Mucosa of rectum (tissue), 2 donors: ENCODE measurements around the gene CHD9.
A peak's percentile ranks its signal among the peaks of the same experiment; 100 is the strongest.

Experiments used
- H3K27ac ChIP-seq, 2 donors: one replicate each; pipeline ENCODE4 v1.7.0; 2013; ENCODE audit warnings: inconsistent platforms in 2 of 2, low read depth in 2 of 2, low read length in 2 of 2
- H3K27me3 ChIP-seq, 2 donors: one replicate each; pipeline ENCODE4 v1.7.0; 2013; ENCODE audit warnings: low read length in 2 of 2; ENCODE audit not compliant: control insufficient read depth in 2 of 2, insufficient read depth in 2 of 2
- H3K36me3 ChIP-seq, 2 donors: one replicate each; pipeline ENCODE4 v1.7.0; 2013; ENCODE audit warnings: low read length in 2 of 2; ENCODE audit not compliant: control insufficient read depth in 2 of 2, insufficient read depth in 2 of 2
- H3K4me1 ChIP-seq, 2 donors: one replicate each; pipeline ENCODE4 v1.7.0; 2013; ENCODE audit warnings: low read length in 2 of 2, mild to moderate bottlenecking in 1 of 2; ENCODE audit not compliant: control insufficient read depth in 2 of 2, insufficient read depth in 2 of 2
- H3K4me3 ChIP-seq, 2 donors: one replicate each; pipeline ENCODE4 v1.7.0; 2013; ENCODE audit warnings: low read length in 2 of 2
- H3K9ac ChIP-seq, 2 donors: one replicate each; pipeline ENCODE4 v1.7.0; 2013; ENCODE audit warnings: low read length in 2 of 2, low read depth in 1 of 2, mild to moderate bottlenecking in 1 of 2
- H3K9me3 ChIP-seq, 2 donors: one replicate each; pipeline ENCODE4 v1.7.0; 2013; ENCODE audit warnings: low read length in 2 of 2; ENCODE audit not compliant: control insufficient read depth in 2 of 2
- donor health status: healthy.
- donor health status: Normal muscosa, but diverticular disease.

CHD9 gene

GRCh38 chr16:53054670-53055485 is at the start of gene CHD9:
Gene CHD9, plus strand, starts transcription at chr16:53054991. Its CDS starts 101,099 bp downstream, at chr16:53156090.
- H3K36me3 ChIP-seq: no peaks in the 10 kb centered on the region
- peak within 1 kb of the TSS; percentile 80 for H3K9ac ChIP-seq
- H3K27me3 ChIP-seq: no peaks in the 10 kb centered on the region
- H3K27ac ChIP-seq: peak within 1 kb of the TSS; percentile 88 to 90
- peak within 1 kb of the TSS; percentile 85 to 92 for H3K4me3 ChIP-seq
- H3K9me3 ChIP-seq: no peaks in the 10 kb centered on the region
- H3K4me1 ChIP-seq: peaks cover 9 to 40% of the 10 kb centered on the region in 2 donors

GRCh38 chr16:53007095-53007494 is 47.7 kb upstream of the CHD9 start:
- no peak overlapping the region for H3K4me3 ChIP-seq
- no peaks in the 10 kb centered on the region for H3K9me3 ChIP-seq
- no peaks in the 10 kb centered on the region for H3K36me3 ChIP-seq

GRCh38 chr16:53014287-53014686 is 40.5 kb upstream of the CHD9 start:
- no peaks in the 10 kb centered on the region for H3K36me3 ChIP-seq

More at GRCh38 chr16:53007095-53007494, 47.7 kb upstream of the CHD9 start:
- Histone ChIP-seq H3K9ac (no peak overlapping the region), H3K4me1 (no peaks in the 10 kb centered on the region), H3K27ac (no peak overlapping the region), H3K27me3 (peaks cover 0 to 4% of the 10 kb centered on the region in 2 donors)

GRCh38 chr16:53018834-53019416 is 35.9 kb upstream of the CHD9 start:
- Histone ChIP-seq H3K9me3 (no peaks in the 10 kb centered on the region), H3K27me3 (no peaks in the 10 kb centered on the region), H3K4me3 (no peak overlapping the region)

More at GRCh38 chr16:53014287-53014686, 40.5 kb upstream of the CHD9 start:
- Histone ChIP-seq H3K9me3 (no peaks in the 10 kb centered on the region), H3K27me3 (peaks cover 0 to 7% of the 10 kb centered on the region in 2 donors), H3K27ac (no peak overlapping the region), H3K4me3 (no peak overlapping the region), H3K9ac (no peak overlapping the region), H3K4me1 (no peaks in the 10 kb centered on the region)

GRCh38 chr16:53022374-53022773 is 32.4 kb upstream of the CHD9 start:
- H3K4me3 ChIP-seq: no peak overlapping the region
- H3K9ac ChIP-seq: no peak overlapping the region
- H3K27ac ChIP-seq: no peak overlapping the region
- H3K9me3 ChIP-seq: no peaks in the 10 kb centered on the region
- no peaks in the 10 kb centered on the region for H3K27me3 ChIP-seq
- H3K36me3 ChIP-seq: no peaks in the 10 kb centered on the region
- H3K4me1 ChIP-seq: peaks cover 0 to 5% of the 10 kb centered on the region in 2 donors

More at GRCh38 chr16:53018834-53019416, 35.9 kb upstream of the CHD9 start:
- Histone ChIP-seq H3K9ac (no peak overlapping the region), H3K4me1 (peaks cover 0 to 5% of the 10 kb centered on the region in 2 donors), H3K36me3 (no peaks in the 10 kb centered on the region), H3K27ac (no peak overlapping the region)

GRCh38 chr16:53024045-53024444 is 30.7 kb upstream of the CHD9 start:
- no peaks in the 10 kb centered on the region for H3K36me3 ChIP-seq
- no peak overlapping the region for H3K9ac ChIP-seq
- no peaks in the 10 kb centered on the region for H3K9me3 ChIP-seq
- H3K27ac ChIP-seq: no peak overlapping the region
- H3K4me1 ChIP-seq: peaks cover 0 to 5% of the 10 kb centered on the region in 2 donors
- H3K27me3 ChIP-seq: no peaks in the 10 kb centered on the region
- no peak overlapping the region for H3K4me3 ChIP-seq

GRCh38 chr16:53029971-53030370 is 24.8 kb upstream of the CHD9 start:
- Histone ChIP-seq H3K4me1 (peaks cover 5 to 21% of the 10 kb centered on the region in 2 donors), H3K4me3 (no peak overlapping the region)

GRCh38 chr16:53031323-53031942 is 23.4 kb upstream of the CHD9 start:
- no peaks in the 10 kb centered on the region for H3K9me3 ChIP-seq
- H3K36me3 ChIP-seq: no peaks in the 10 kb centered on the region
- H3K27me3 ChIP-seq: no peaks in the 10 kb centered on the region
- peaks cover 5 to 21% of the 10 kb centered on the region in 2 donors for H3K4me1 ChIP-seq
- H3K27ac ChIP-seq: peak overlapping the region; percentile 23 to 75
- peak overlapping the region in 1 of 2 donors; percentile 51 for H3K9ac ChIP-seq
- no peak overlapping the region for H3K4me3 ChIP-seq

More at GRCh38 chr16:53029971-53030370, 24.8 kb upstream of the CHD9 start:
- H3K36me3 ChIP-seq: no peaks in the 10 kb centered on the region
- H3K27ac ChIP-seq: peak overlapping the region in 1 of 2 donors; percentile 1
- H3K9me3 ChIP-seq: no peaks in the 10 kb centered on the region
- no peak overlapping the region for H3K9ac ChIP-seq
- no peaks in the 10 kb centered on the region for H3K27me3 ChIP-seq

- Histone ChIP-seq H3K27me3 (no peaks in the 10 kb centered on the region), H3K4me1 (peaks cover 5 to 21% of the 10 kb centered on the region in 2 donors), H3K4me3 (no peak overlapping the region), H3K9ac (no peak overlapping the region), H3K36me3 (no peaks in the 10 kb centered on the region), H3K27ac (no peak overlapping the region), H3K9me3 (no peaks in the 10 kb centered on the region)
These were observed 20.5 kb upstream of the CHD9 start for GRCh38 chr16:53034306-53034705.
